IMR-90 (cell line): ENCODE measurements around the gene ODF2. TPM values are rescaled to one million over a fixed set of nuclear protein-coding genes. Genes with fewer than 3 reads are reported as not detected.

Experiments used
- ATAC-seq: fragments of 200-7000 bp; cut with Tn5 transposase; 2 replicates; pipeline ENCODE4 v1.9.1; 2020; ENCODE audit warnings: low read depth, mild to moderate bottlenecking, moderate library complexity
- BruUV-seq: library from RNA; stranded (reverse); fragments of 400-500 nt; replicated peaks from 2 replicates; lab custom pipeline; 2021; lab: Mats Ljungman, UMichigan
- CTCF ChIA-PET: fragments of 300-600 bp; formaldehyde crosslinking; extraction: SDS; loops from one replicate; lab custom pipeline; 2021; ENCODE audit warnings: antibody characterized with exemption; lab: Yijun Ruan, JAX
- POLR2A ChIA-PET: fragments of 300-600 bp; sonication (Branson Sonifier 250); formaldehyde crosslinking; loops from one replicate; lab custom pipeline; 2022; ENCODE audit warnings: antibody characterized with exemption; ENCODE audit not compliant: unreplicated experiment; lab: Charles Lee
- DNase-seq: peaks from one replicate; pipeline ENCODE4 v3.0.0; 2013
- H2AFZ ChIP-seq: replicated peaks from 2 replicates; pipeline ENCODE3; 2013; ENCODE audit warnings: low read length, mild to moderate bottlenecking; ENCODE audit not compliant: poor library complexity
- H2AK5ac ChIP-seq: 2 replicates; pipeline ENCODE4 v1.6.1; 2013; ENCODE audit warnings: low read depth, low read length, inconsistent platforms
- H2AK9ac ChIP-seq: replicated peaks from 2 replicates; pipeline ENCODE3; 2013; ENCODE audit warnings: mild to moderate bottlenecking, low read depth, low read length, moderate library complexity; ENCODE audit not compliant: poor library complexity
- H2BK120ac ChIP-seq: 2 replicates; pipeline ENCODE4 v1.6.1; 2013; ENCODE audit warnings: low read depth, low read length, inconsistent platforms
- H2BK15ac ChIP-seq: 3 replicates; pipeline ENCODE4 v1.6.1; 2013; ENCODE audit warnings: low read depth, low read length, inconsistent platforms
- H2BK20ac ChIP-seq: 2 replicates; pipeline ENCODE4 v1.6.1; 2013; ENCODE audit warnings: low read depth, mild to moderate bottlenecking, inconsistent platforms, low read length, moderate library complexity
- H2BK5ac ChIP-seq: 2 replicates; pipeline ENCODE4 v1.6.1; 2013; ENCODE audit warnings: mild to moderate bottlenecking, low read depth, low read length, inconsistent platforms; ENCODE audit not compliant: poor library complexity, severe bottlenecking
- H3K14ac ChIP-seq: replicated peaks from 2 replicates; pipeline ENCODE4 v1.6.1; 2013; ENCODE audit warnings: low read depth, low read length, inconsistent platforms
- H3K18ac ChIP-seq: 2 replicates; pipeline ENCODE4 v1.6.1; 2013; ENCODE audit warnings: low read depth, low read length, control low read depth
- H3K23ac ChIP-seq: 2 replicates; pipeline ENCODE4 v1.6.1; 2013; ENCODE audit warnings: low read depth, low read length, inconsistent platforms
- H3K27ac ChIP-seq: 2 replicates; pipeline ENCODE4 v1.5.1; 2013; ENCODE audit warnings: mild to moderate bottlenecking, control low read depth, low read length; ENCODE audit not compliant: insufficient read depth
- H3K27me3 ChIP-seq: 2 replicates; pipeline ENCODE4 v1.6.1; 2013; ENCODE audit warnings: low read length; ENCODE audit not compliant: control insufficient read depth, insufficient read depth
- H3K36me3 ChIP-seq: 2 replicates; pipeline ENCODE4 v1.6.1; 2013; ENCODE audit warnings: low read length, mixed read lengths; ENCODE audit not compliant: control insufficient read depth, insufficient read depth
- H3K4ac ChIP-seq: 2 replicates; pipeline ENCODE4 v1.6.1; 2013; ENCODE audit warnings: low read depth, low read length, inconsistent platforms
- H3K4me1 ChIP-seq: 2 replicates; pipeline ENCODE4 v1.6.1; 2013; ENCODE audit warnings: low read length, mixed read lengths; ENCODE audit not compliant: control insufficient read depth, insufficient read depth
- H3K4me2 ChIP-seq: 2 replicates; pipeline ENCODE4 v1.6.1; 2013; ENCODE audit warnings: low read depth, mild to moderate bottlenecking, control low read depth, low read length, moderate library complexity
- H3K4me3 ChIP-seq: 2 replicates; pipeline ENCODE4 v1.5.1; 2013; ENCODE audit warnings: low read depth, mild to moderate bottlenecking, control low read depth, low read length, moderate library complexity; ENCODE audit not compliant: insufficient read depth
- H3K56ac ChIP-seq: 2 replicates; pipeline ENCODE4 v1.6.1; 2013; ENCODE audit warnings: low read length, inconsistent platforms; ENCODE audit not compliant: insufficient read depth; ENCODE audit errors: extremely low read depth
- H3K79me1 ChIP-seq, 2 experiments: 2 replicates each; pipeline ENCODE4 v1.6.1; 2013; ENCODE audit warnings: low read length in 2 of 2, inconsistent platforms in 1 of 2, low read depth in 1 of 2
- H3K9ac ChIP-seq: 2 replicates; pipeline ENCODE4 v1.6.1; 2013; ENCODE audit warnings: low read depth, low read length, control low read depth
- H3K9me1 ChIP-seq: 2 replicates; pipeline ENCODE4 v1.6.1; 2013; ENCODE audit warnings: low read length, inconsistent platforms; ENCODE audit not compliant: insufficient read depth
- H3K9me3 ChIP-seq: 2 replicates; pipeline ENCODE4 v1.6.1; 2013; ENCODE audit warnings: low read length; ENCODE audit not compliant: control insufficient read depth, insufficient read depth
- H4K20me1 ChIP-seq: 2 replicates; pipeline ENCODE4 v1.6.1; 2013; ENCODE audit warnings: low read length, inconsistent platforms; ENCODE audit not compliant: insufficient read depth
- H4K5ac ChIP-seq: 2 replicates; pipeline ENCODE4 v1.6.1; 2013; ENCODE audit warnings: mild to moderate bottlenecking, low read depth, low read length, control low read depth
- H4K8ac ChIP-seq, 2 experiments: 2 replicates each; pipeline ENCODE4 v1.6.1; 2013; ENCODE audit warnings: low read depth in 2 of 2, low read length in 2 of 2, control low read depth in 1 of 2, inconsistent platforms in 1 of 2
- H4K91ac ChIP-seq: 2 replicates; pipeline ENCODE4 v1.6.1; 2013; ENCODE audit warnings: low read depth, low read length, inconsistent platforms; ENCODE audit not compliant: insufficient read depth
- BHLHE40 ChIP-seq: fragments of 150-350 bp; IDR thresholded peaks from 2 replicates; pipeline ENCODE4 v1.6.1; 2016; ENCODE audit warnings: mild to moderate bottlenecking, low read depth, low read length
- CEBPB ChIP-seq: IDR thresholded peaks from 2 replicates; pipeline ENCODE4 v1.6.1; 2012; ENCODE audit warnings: low read depth, low read length, improper control_type of control experiment
- CHD1 ChIP-seq: IDR thresholded peaks from 2 replicates; pipeline ENCODE4 v1.6.1; 2012; ENCODE audit warnings: low read depth, low read length, improper control_type of control experiment
- FOS ChIP-seq: fragments of 150-350 bp; IDR thresholded peaks from 2 replicates; pipeline ENCODE4 v1.6.1; 2016; ENCODE audit warnings: low read depth, low read length
- MAFK ChIP-seq: IDR thresholded peaks from 2 replicates; pipeline ENCODE4 v1.6.1; 2012; ENCODE audit warnings: low read depth, low read length, improper control_type of control experiment
- MAZ ChIP-seq: IDR thresholded peaks from 2 replicates; pipeline ENCODE4 v1.6.1; 2012; ENCODE audit warnings: low read depth, mild to moderate bottlenecking, low read length, improper control_type of control experiment, moderate library complexity, borderline replicate concordance
- NFE2L2 ChIP-seq: fragments of 150-350 bp; IDR thresholded peaks from 2 replicates; pipeline ENCODE4 v1.6.1; 2016; ENCODE audit warnings: low read depth, mild to moderate bottlenecking, low read length
- POLR2A ChIP-seq: IDR thresholded peaks from 2 replicates; pipeline ENCODE4 v1.6.1; 2012; ENCODE audit warnings: mild to moderate bottlenecking, low read depth, low read length
- RAD21 ChIP-seq: IDR thresholded peaks from 2 replicates; pipeline ENCODE4 v1.6.1; 2012; ENCODE audit warnings: low read length, improper control_type of control experiment
- RCOR1 ChIP-seq: IDR thresholded peaks from 2 replicates; pipeline ENCODE4 v1.6.1; 2012; ENCODE audit warnings: mild to moderate bottlenecking, low read length, improper control_type of control experiment; ENCODE audit not compliant: insufficient replicate concordance
- RFX5 ChIP-seq: IDR thresholded peaks from 2 replicates; pipeline ENCODE4 v1.8.0; 2012; ENCODE audit warnings: low read depth, mild to moderate bottlenecking, low read length, moderate library complexity
- SMC3 ChIP-seq: fragments of 150-350 bp; IDR thresholded peaks from 2 replicates; pipeline ENCODE4 v1.6.1; 2016; ENCODE audit warnings: low read depth, mild to moderate bottlenecking, antibody characterized with exemption, low read length, moderate library complexity
- WGBS, 2 experiments: methylation state at CpG; one replicate each; pipeline versions ENCODE4 v1.1.5 to v1.1.7; 2013; ENCODE audit warnings: missing lambda C conversion rate in 2 of 2; ENCODE audit not compliant: insufficient read length in 1 of 2; ENCODE audit errors: extremely low coverage in 2 of 2; 5-methylcytosine and 5-hydroxymethylcytosine counted together
- dilution Hi-C: fragments of 300-500 bp; cut with HindIII; formaldehyde crosslinking; loops from one replicate; pipeline ENCODE4 v1.14.3; 2018; ENCODE audit warnings: low sequenced_read_pairs; ENCODE audit not compliant: unreplicated experiment
- in situ Hi-C: fragments of 300-500 bp; cut with MboI; formaldehyde crosslinking; loops from 3 replicates; pipeline ENCODE4 v1.14.3; 2019; ENCODE audit warnings: low sequenced_read_pairs, inconsistent platforms, mixed read lengths
- intact Hi-C: fragments of 100-400 bp; cut with micrococcal nuclease; formaldehyde crosslinking; loops from 2 replicates; pipeline ENCODE4 v1.10.0; 2022
- polyA plus RNA-seq, 3 experiments: library from polyadenylated mRNA; depleted of rRNA; stranded (reverse); fragments of >200 nt; gene quantifications; 2 replicates each; pipeline ENCODE4 v1.2.3, GENCODE V29; 2012; ENCODE audit warnings: low replicate concordance in 1 of 3
- total RNA-seq: library from RNA; depleted of rRNA; stranded (reverse); fragments of >200 nt; gene quantifications from 2 replicates; pipeline ENCODE4 v1.2.3, GENCODE V29; 2012
- TF ChIP-seq, protein P1 (sequence below): fragments of 150-350 bp; IDR thresholded peaks from 2 replicates; pipeline ENCODE4 v1.6.1; 2017; ENCODE audit warnings: mild to moderate bottlenecking, antibody characterized with exemption, low read length, low read depth
- TF ChIP-seq, protein P2 (sequence below): fragments of 150-350 bp; IDR thresholded peaks from 2 replicates; pipeline ENCODE4 v1.6.1; 2016; ENCODE audit warnings: low read depth, mild to moderate bottlenecking, low read length, moderate library complexity, borderline replicate concordance
- TF ChIP-seq, protein P3 (sequence below): conservative IDR thresholded peaks from 2 replicates; pipeline ENCODE4 v1.5.1; 2012; ENCODE audit warnings: mild to moderate bottlenecking, low read depth, low read length, improper control_type of control experiment

Gene ODF2
- total and polyA plus RNA-seq, 2 of the 4 experiments (the other 2 are of a cell fraction) = 40.2 to 46.4 TPM

DNA sequence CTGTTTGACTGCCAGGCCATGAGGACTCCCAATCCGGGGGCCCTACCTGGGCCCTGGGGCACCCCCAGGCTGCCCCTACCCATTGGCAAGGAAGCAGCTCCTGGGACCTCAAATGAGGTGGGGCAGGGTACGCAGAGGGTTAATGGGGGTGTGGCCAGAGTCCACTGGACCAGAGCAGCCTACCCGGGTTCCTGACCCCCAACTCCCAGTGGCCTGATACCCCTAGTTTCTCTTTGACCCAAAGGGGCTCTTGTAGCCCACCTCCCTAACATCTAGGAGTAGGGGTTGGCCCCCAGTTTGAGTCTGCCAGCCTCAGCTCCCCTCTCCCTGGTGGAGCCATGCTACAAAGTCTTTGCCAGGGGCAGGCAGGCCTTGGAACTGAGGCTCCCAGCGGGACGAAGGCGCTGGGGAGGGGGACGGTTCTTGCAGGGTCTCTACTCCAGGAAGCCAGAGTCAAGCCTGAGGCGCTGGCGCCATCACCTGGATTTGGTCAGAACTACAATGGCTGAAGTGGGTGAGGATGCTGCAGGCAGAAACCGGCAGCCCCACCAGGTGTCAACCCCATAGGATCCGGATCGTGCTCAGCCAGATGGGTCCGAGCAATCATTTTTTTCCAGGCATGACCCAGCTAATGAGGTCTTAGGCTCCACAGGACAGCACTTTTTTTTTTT is 43.6 kb upstream of the ODF2 start:
- no peak overlapping the region for H3K56ac ChIP-seq
- H3K27ac ChIP-seq = no peak overlapping the region
- peak overlapping the region; percentile 16 for H2AFZ ChIP-seq
- no peak overlapping the region for H2BK5ac ChIP-seq
- no peaks in the 10 kb centered on the region for H3K79me1 ChIP-seq
- H3K4me1 ChIP-seq = no peaks in the 10 kb centered on the region
- H4K20me1 ChIP-seq = no peaks in the 10 kb centered on the region
- peaks cover 24% of the 10 kb centered on the region for H3K27me3 ChIP-seq
- no peak overlapping the region for H4K8ac ChIP-seq
- 13% methylated on average over 4 of the region's 13 CpGs; no CpG with 5 or more reads in 1 of the 2 experiments for WGBS, 2 experiments
- ChIA-PET POLR2A (interaction anchor here (0.6 kb wide), 1 partner anchor 10 kb away, joined by 5 read pairs; no protein-coding TSS in a partner anchor), CTCF (interaction anchor here (1.3 to 1.9 kb wide), 2 partner anchors 8 to 50 kb away, joined by 5 to 7 read pairs; partner anchors contain the start of gene CERCAM)
- H2BK120ac ChIP-seq = no peak overlapping the region
- no peak overlapping the region for H3K14ac ChIP-seq
- intact Hi-C loops (loop anchor here (1.0 to 2.0 kb wide), 2 partner anchors 50 to 117 kb away; no protein-coding TSS in a partner anchor), dilution Hi-C loops (no loop called here), in situ Hi-C loops (no loop called here)
- no peak overlapping the region for H3K4me2 ChIP-seq
- ATAC-seq (peak; percentile 76), DNase-seq (peak; percentile 31)
- no peak overlapping the region for H2BK15ac ChIP-seq
- no peaks in the 10 kb centered on the region for H3K36me3 ChIP-seq
- H2AK9ac ChIP-seq = no peak overlapping the region
- H3K23ac ChIP-seq = no peak overlapping the region
- H2BK20ac ChIP-seq = no peak overlapping the region
- H3K18ac ChIP-seq = no peak overlapping the region
- H3K4ac ChIP-seq = no peak overlapping the region
- BruUV-seq = no TSS peak
- H3K9ac ChIP-seq = no peak overlapping the region
- no peaks in the 10 kb centered on the region for H3K9me1 ChIP-seq
- no peaks in the 10 kb centered on the region for H3K9me3 ChIP-seq
- H4K5ac ChIP-seq = no peak overlapping the region
- H2AK5ac ChIP-seq = no peak overlapping the region
- no peak overlapping the region for H4K91ac ChIP-seq
- H3K4me3 ChIP-seq = no peak overlapping the region
- TF ChIP-seq POLR2A = no peak
- TF ChIP-seq MAFK = no peak
- TF ChIP-seq, protein P1, sequence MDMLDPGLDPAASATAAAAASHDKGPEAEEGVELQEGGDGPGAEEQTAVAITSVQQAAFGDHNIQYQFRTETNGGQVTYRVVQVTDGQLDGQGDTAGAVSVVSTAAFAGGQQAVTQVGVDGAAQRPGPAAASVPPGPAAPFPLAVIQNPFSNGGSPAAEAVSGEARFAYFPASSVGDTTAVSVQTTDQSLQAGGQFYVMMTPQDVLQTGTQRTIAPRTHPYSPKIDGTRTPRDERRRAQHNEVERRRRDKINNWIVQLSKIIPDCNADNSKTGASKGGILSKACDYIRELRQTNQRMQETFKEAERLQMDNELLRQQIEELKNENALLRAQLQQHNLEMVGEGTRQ = no peak
- no peak for TF ChIP-seq FOS
- TF ChIP-seq CHD1 = no peak
- TF ChIP-seq RFX5 = no peak
- TF ChIP-seq BHLHE40 = no peak
- peak; percentile 79 for TF ChIP-seq SMC3
- TF ChIP-seq, protein P2, sequence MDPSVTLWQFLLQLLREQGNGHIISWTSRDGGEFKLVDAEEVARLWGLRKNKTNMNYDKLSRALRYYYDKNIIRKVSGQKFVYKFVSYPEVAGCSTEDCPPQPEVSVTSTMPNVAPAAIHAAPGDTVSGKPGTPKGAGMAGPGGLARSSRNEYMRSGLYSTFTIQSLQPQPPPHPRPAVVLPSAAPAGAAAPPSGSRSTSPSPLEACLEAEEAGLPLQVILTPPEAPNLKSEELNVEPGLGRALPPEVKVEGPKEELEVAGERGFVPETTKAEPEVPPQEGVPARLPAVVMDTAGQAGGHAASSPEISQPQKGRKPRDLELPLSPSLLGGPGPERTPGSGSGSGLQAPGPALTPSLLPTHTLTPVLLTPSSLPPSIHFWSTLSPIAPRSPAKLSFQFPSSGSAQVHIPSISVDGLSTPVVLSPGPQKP = no peak
- TF ChIP-seq RAD21 = peak; percentile 84
- no peak for TF ChIP-seq CEBPB
- TF ChIP-seq, protein P3, sequence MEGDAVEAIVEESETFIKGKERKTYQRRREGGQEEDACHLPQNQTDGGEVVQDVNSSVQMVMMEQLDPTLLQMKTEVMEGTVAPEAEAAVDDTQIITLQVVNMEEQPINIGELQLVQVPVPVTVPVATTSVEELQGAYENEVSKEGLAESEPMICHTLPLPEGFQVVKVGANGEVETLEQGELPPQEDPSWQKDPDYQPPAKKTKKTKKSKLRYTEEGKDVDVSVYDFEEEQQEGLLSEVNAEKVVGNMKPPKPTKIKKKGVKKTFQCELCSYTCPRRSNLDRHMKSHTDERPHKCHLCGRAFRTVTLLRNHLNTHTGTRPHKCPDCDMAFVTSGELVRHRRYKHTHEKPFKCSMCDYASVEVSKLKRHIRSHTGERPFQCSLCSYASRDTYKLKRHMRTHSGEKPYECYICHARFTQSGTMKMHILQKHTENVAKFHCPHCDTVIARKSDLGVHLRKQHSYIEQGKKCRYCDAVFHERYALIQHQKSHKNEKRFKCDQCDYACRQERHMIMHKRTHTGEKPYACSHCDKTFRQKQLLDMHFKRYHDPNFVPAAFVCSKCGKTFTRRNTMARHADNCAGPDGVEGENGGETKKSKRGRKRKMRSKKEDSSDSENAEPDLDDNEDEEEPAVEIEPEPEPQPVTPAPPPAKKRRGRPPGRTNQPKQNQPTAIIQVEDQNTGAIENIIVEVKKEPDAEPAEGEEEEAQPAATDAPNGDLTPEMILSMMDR = peak; percentile 68
- no peak for TF ChIP-seq NFE2L2
- no peak for TF ChIP-seq MAZ
- TF ChIP-seq RCOR1 = no peak
